ENCODE results near the gene ARHGDIB. TPM values are rescaled to one million over a fixed set of nuclear protein-coding genes. Genes with fewer than 3 reads are reported as not detected.
A peak's percentile ranks its signal among the peaks of the same experiment; 100 is the strongest.

The ARHGDIB gene
- total RNA-seq, 1 donor from 2014 or later, result 313 TPM

GRCh38 chr12:14896521-14897169 lies 64.8 kb downstream of the ARHGDIB start:
- no peaks in the 10 kb centered on the region for H3K27me3 ChIP-seq (ENCODE audit: low read depth)
- H3K36me3 ChIP-seq, result no peaks in the 10 kb centered on the region
- no peak for TF ChIP-seq CTCF (IDR thresholded peaks at IDR 0.05)
- no peak for DNase-seq
- H3K9me3 ChIP-seq, result no peaks in the 10 kb centered on the region
- intact Hi-C loops (cut with DNase I), result no loop called here
- H3K4me3 ChIP-seq, result no peak overlapping the region
- peaks cover 12% of the 10 kb centered on the region for H3K4me1 ChIP-seq
- no peak overlapping the region for H3K27ac ChIP-seq
- no peak for ATAC-seq

GRCh38 chr12:14893506-14894250 lies 67.7 kb downstream of the ARHGDIB start:
- H3K9me3 ChIP-seq, result no peaks in the 10 kb centered on the region
- ATAC-seq, result peak in 1 of 2 donors; percentile 34
- H3K27ac ChIP-seq, result peak overlapping the region; percentile 66

GRCh38 chr12:14892726-14893505 lies 68.5 kb downstream of the ARHGDIB start:
- no peak for DNase-seq
- H3K9me3 ChIP-seq, result no peaks in the 10 kb centered on the region
- TF ChIP-seq CTCF (IDR thresholded peaks at IDR 0.05), result no peak
- peak; percentile 82 to 84 for ATAC-seq
- H3K36me3 ChIP-seq, result no peaks in the 10 kb centered on the region
- intact Hi-C loops (cut with DNase I), result no loop called here
- H3K4me1 ChIP-seq, result peaks cover 12% of the 10 kb centered on the region
- no peak overlapping the region for H3K4me3 ChIP-seq
- peak overlapping the region; percentile 66 for H3K27ac ChIP-seq
- no peaks in the 10 kb centered on the region for H3K27me3 ChIP-seq (ENCODE audit: low read depth)

More at GRCh38 chr12:14893506-14894250, 67.7 kb downstream of the ARHGDIB start:
- no peak for DNase-seq
- Histone ChIP-seq H3K36me3 (no peaks in the 10 kb centered on the region), H3K27me3 (ENCODE audit: low read depth) (no peaks in the 10 kb centered on the region), H3K4me1 (peaks cover 12% of the 10 kb centered on the region), H3K4me3 (no peak overlapping the region)
- intact Hi-C loops (cut with DNase I), result no loop called here
- no peak for TF ChIP-seq CTCF (IDR thresholded peaks at IDR 0.05)

Other genes with a start within 250 kb of the ARHGDIB start
- gene WBP11, start 158.1 kb downstream of the ARHGDIB start, total RNA-seq, result 49.3 TPM
- 0.77 TPM for gene C12orf60, start 157.9 kb downstream of the ARHGDIB start, total RNA-seq
- 0.68 TPM for gene SMCO3, start 147.4 kb downstream of the ARHGDIB start, total RNA-seq
- gene ART4, start 118.1 kb downstream of the ARHGDIB start, total RNA-seq, result 3.7 TPM
- gene MGP, start 75.7 kb downstream of the ARHGDIB start, total RNA-seq, result 464 TPM
- gene ERP27, start 23.1 kb downstream of the ARHGDIB start, total RNA-seq, result 16.2 TPM
- gene PDE6H, start 11.4 kb upstream of the ARHGDIB start, total RNA-seq, result 0.53 TPM